Measurements from ENCODE around the gene FNDC10.
"Not testable (repeated sequence)": the region's sequence is repeated elsewhere in the genome, so short reads cannot be mapped to it uniquely, and the experiment has no call there.

The FNDC10 gene

GRCh38 chr1:1598051-1598719, 1.8 kb downstream of the FNDC10 start:
- no peak for DNase-seq

DNA sequence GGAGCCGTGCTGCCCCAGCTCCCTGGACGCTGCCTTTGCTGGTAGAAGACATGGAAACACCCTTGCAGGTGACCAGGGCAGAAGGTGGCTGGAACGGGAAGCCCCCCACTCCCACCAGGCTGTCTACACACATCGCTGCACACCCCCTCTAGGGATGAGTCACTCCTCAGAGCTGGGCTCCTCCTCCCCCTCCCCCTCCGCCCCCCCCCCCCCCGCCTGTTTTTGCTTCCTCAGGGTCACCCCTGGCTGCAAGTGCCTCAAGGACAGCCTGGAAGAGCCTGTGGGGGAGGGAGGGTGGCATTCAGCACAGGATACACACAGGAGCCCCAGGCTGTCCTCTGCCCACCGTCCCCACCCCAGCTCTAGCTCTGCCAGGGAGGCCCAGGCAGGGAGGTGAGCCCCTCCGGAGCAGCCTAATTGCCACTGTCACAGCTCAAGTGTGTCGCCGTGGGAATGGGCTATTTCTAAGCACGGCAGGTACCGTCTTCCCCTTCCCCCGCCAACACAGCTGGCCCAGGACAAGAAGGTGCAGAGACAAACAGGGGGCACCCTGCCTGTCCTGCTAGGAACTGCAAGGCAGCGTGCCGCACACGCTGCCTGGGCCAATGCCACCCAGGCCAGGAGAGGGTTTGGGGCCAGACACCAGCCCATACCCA, 2.5 kb downstream of the FNDC10 start:
- DNase-seq = no peak

DNA sequence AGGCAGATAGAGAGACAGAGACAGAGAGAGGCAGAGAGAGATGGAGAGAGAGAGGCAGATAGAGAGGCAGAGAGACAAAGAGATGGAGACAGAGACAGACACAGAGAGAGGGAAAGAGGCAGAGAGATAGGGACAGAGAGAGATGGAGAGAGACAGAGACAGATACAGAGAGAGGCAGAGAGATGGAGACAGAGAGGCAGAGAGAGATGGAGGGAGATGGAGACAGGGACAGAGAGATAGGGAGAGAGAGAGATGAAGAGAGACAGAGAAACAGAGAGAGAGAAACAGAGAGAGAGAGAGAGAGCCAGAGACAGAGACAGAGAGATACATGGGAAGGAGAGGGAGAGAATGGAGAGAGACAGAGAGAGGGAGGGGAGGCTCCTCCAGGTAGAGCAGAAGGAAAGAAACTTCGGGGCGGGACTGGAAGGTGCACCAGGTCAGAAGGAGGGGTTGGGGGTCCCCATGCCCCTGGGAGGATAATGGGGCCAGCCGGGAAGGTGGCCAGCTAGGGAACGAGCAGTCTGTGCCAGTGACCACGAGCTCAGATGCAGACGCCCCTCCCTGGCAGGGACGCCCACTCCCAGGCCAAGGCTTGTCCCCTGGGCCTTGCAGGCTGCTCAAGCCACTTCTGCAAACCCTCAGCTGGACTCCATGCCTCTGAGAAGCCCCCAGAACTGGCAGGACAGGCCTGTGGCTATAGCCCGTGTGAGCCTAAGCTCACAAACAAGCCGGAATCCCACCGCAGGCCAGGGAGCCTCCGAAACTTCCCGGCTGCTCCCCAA, 3.3 kb downstream of the FNDC10 start:
- DNase-seq = no peak

GRCh38 chr1:1595341-1595740, 4.6 kb downstream of the FNDC10 start:
- not testable (repeated sequence) for DNase-seq

GRCh38 chr1:1594602-1595260, 5.2 kb downstream of the FNDC10 start:
- DNase-seq = no peak

GRCh38 chr1:1593834-1594601, 5.9 kb downstream of the FNDC10 start:
- no peak for DNase-seq

DNA sequence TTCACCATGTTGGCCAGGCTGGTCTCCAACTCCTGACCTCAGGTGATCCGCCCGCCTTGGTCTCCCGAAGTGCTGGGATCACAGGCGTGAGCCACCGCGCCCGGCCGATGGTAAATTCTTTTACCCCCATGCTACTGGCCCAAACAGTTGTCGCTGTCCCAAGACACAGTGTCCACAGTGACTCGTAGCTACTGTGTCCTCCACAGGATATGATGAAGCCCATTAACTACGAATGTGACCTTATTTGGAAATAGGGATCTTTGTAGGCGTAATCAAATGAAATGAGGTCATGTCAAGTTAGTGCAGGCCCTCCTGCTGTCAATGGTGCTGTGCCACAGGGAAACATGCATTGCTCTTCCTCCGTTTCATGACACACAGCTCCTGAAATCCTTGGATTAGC, 8.5 kb downstream of the FNDC10 start:
- no peak for DNase-seq

DNA sequence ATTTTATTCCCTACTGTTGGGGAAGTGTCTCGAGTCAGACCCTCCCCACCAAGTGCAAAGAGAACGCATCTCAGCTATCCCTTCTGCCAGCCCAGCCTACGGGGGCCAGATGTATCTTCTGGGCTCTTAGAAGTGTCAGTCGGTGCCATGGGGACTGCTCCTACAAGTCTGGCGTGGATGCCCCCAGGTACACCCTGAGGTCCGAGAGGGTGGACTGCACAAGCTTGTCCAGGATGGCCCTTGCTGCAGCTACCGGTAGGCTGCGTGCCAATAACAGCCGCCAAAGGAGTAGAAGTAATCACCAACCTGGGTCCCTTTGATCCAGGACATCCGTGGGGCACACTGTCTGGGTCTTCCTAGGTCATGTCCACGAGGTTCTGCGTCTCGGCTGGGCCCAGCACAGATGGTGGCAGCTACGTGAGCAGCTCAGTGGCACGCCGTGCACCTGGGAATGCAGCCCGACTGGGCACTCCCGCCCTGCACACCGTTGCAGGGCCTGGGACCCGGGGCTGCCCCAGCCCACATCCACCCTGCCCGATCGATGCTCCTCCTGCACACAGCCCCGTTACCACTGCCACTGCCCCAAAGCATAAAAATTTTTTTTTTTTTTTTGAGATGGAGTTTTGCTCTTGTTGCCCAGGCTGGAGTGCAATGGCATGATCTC, 16.5 kb downstream of the FNDC10 start:
- no peak for DNase-seq

GRCh38 chr1:1582585-1583346, 17.2 kb downstream of the FNDC10 start:
- DNase-seq = no peak

DNA sequence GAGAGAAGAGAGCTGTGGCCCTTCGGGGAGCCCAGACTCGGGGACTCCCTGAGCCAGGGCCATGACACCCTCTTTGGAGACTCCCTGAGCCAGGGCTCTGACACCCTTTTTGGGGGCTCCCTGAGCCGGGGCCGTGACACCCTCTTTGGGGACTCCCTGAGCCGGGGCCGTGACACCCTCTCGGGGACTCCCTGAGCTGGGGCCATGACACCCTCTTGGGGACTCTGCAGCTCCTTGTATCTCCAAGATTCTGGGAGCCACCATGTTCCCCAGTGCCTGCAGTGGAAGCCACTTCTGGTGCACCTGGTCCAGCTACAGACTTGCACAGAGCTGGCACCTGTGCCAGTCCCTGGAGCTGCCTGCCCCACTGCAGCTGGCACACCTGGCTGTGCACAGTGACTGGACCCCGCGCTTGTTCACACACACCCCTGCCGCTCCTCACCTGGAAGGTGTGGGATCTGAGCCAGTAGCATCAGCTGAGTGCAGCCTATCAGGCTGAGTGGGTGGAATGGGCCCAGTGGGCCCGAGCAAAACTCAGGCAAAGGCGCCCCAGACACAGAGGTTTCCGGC, 21.5 kb downstream of the FNDC10 start:
- no peak for DNase-seq

DNA sequence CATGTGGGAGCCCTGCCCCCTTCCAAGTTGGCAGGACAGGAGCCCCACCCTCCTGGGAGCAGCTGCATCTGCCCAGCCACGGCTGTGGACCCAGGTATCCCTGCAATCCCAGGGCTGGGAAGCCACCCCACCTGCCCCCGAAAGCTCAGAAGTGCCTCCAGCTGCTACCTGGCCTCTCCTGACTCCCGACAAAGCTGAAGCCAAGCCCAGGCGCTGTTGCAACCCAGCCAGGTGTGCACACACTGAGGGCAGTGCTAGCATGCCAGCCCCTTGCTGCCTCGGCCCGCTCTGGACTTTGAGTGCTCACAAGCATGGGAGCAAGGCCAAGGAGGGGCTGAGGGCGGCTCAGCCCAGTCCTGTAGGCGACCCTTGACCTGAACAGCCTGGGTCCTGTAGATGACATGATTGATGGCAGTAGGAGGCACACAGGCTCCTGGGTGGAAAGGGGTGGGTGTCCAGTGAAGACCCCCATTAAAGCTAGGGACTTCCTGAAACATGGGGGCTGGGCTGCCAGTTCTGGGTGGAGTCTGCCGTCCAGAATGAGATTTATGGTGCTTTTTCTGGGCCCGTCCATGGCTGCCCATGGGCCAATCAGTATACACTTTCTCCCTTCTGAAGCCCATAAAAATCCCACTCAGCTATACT, 22.4 kb downstream of the FNDC10 start:
- DNase-seq = no peak

- no peak for DNase-seq
These were observed 25.0 kb downstream of the FNDC10 start, which contains the start of gene SSU72 for GRCh38 chr1:1574721-1575537. Gene SSU72 (minus strand): TSS chr1:1574863. CDS start chr1:1574557, 306 bp downstream.

GRCh38 chr1:1573843-1574720, 25.9 kb downstream of the FNDC10 start:
- no peak for DNase-seq

DNA sequence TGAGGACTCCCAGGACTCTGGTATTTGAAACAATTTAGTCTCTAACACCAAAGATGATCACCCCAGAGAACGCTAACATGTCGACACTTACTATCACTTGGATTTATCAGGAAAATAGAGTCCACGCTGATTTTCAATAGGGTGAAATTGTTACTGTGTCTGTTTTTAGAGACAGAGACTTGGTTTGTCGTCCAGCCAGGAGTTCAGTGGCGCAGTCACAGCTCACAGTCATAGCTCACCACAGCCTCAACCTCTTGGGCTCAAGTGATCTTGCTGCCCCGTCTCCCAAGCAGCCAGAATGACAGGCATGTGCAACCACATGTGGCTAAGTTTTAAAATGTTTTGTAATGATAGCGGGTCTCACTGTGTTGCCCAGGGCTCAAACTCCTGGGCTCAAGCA, 30.6 kb downstream of the FNDC10 start:
- no peak for DNase-seq

- no peak for DNase-seq
These were observed 32.0 kb downstream of the FNDC10 start for GRCh38 chr1:1567891-1568291.

DNA sequence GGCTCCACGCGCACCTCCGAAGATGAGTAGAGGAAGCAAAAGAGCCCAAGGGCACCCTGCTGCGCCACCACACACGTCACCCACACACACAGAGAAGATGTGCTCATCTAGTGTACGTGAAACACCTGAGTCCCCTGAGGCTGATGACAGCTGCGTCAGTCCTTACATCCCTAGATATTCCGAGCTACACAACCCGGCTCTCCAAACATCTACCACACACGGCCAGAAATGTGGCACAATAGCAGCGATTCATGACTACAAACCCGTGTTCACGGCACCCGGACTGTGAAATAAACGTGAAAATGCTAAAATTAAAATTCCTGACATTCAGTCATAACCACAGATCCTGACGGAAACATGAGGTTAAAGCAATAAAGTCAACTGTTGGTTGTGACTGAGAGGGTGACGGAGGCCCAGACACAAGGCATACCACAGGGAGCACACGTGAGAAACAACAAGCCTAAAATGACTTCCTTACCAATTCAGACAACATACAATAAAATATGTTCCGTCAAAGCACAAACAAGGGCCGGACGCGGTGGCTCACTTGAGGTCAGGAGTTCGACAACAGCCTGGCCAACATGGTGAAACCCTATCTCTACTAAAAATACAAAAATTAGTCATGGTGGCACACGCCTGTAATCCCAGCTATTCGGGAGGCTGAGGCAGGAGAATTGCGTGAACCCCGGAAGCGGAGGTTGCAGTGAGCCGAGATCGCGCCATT, 32.6 kb downstream of the FNDC10 start:
- no peak for DNase-seq

DNA sequence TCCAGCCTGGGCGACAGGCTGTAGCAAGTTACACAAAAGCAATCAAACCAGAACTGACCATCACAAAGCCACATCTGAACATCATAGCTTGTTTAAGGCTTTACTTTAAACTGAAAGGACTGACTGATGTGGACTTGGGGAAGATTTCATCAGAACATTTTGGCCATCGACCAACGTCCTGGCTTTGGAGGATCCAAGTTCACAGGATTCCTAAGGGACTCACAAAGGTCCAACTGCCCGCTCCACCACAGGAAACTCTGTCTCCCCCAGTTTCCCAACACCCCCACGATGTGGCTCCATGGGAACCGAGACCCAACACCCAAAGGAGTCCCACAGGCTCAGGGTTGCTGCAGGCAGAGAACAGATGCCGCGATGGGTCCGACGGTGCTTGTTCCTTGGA, 34.6 kb downstream of the FNDC10 start:
- DNase-seq = no peak

DNA sequence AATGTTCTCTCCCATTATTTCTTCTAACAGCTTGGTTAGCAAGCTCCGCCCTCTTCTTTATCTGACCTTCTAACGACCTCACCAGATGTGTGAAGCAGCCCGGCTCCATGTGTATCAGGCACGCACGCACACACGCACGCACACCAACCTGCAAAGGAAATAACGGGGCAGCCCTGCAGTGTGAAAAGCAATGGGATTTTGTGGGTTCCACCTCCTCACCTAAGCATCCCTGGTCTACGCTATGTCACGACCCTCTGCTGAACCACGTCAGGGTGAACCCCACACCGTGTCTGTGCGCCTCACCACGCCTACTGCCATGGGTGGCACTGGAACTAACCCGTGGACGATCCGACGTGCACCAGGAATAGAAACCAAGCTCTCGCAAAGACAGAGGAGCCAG, 35.7 kb downstream of the FNDC10 start:
- DNase-seq = no peak

Measured in SIG-M5 (cell line).